Peyer's patch (tissue), 4 donors: Measurements from ENCODE around the gene TSPAN3.

Experiments
- POLR2A ChIP-seq, 2 donors: fragments of 450-650 bp; IDR thresholded peaks; one replicate each; pipeline ENCODE4 v1.5.1; 2017; ENCODE audit warnings: antibody characterized with exemption in 2 of 2, mild to moderate bottlenecking in 2 of 2, moderate library complexity in 2 of 2
- TF ChIP-seq, protein P1 (sequence below), 6 experiments: fragments of 450-650 bp in 4 of 6; fragments of 200-600 bp in 2 of 6; sonication (generic) in 1 of 6; IDR thresholded peaks; one replicate each; pipeline ENCODE4 v1.5.1; 2017 to 2019; ENCODE audit warnings: antibody characterized with exemption in 6 of 6, mild to moderate bottlenecking in 3 of 6, moderate library complexity in 1 of 6

- TF ChIP-seq, protein P1, sequence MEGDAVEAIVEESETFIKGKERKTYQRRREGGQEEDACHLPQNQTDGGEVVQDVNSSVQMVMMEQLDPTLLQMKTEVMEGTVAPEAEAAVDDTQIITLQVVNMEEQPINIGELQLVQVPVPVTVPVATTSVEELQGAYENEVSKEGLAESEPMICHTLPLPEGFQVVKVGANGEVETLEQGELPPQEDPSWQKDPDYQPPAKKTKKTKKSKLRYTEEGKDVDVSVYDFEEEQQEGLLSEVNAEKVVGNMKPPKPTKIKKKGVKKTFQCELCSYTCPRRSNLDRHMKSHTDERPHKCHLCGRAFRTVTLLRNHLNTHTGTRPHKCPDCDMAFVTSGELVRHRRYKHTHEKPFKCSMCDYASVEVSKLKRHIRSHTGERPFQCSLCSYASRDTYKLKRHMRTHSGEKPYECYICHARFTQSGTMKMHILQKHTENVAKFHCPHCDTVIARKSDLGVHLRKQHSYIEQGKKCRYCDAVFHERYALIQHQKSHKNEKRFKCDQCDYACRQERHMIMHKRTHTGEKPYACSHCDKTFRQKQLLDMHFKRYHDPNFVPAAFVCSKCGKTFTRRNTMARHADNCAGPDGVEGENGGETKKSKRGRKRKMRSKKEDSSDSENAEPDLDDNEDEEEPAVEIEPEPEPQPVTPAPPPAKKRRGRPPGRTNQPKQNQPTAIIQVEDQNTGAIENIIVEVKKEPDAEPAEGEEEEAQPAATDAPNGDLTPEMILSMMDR (IDR thresholded peaks at IDR 0.05), result no peak
- peak; percentile 81 to 89 for TF ChIP-seq POLR2A (IDR thresholded peaks at IDR 0.05)
These were observed at the start of gene TSPAN3 for GRCh38 chr15:77070495-77071304.
